B cell (primary cell): ENCODE data around the gene TNNT1. TPM values are rescaled to one million over a fixed set of nuclear protein-coding genes. Genes with fewer than 3 reads are reported as not detected.

Experiments
- ATAC-seq: fragments of 200-7000 bp; cut with Tn5 transposase; one replicate; pipeline ENCODE4 v1.10.0; 2021; ENCODE audit warnings: low read depth, mild to moderate bottlenecking, moderate number of reproducible peaks, moderate library complexity
- CTCF ChIA-PET: fragments of 350-600 bp; sonication (Branson Sonifier 250); formaldehyde crosslinking; loops from one replicate; lab custom pipeline; 2021; ENCODE audit warnings: antibody characterized with exemption, inconsistent platforms; lab: Charles Lee
- POLR2A ChIA-PET: fragments of 350-600 bp; sonication (Branson Sonifier 250); formaldehyde crosslinking; loops from one replicate; lab custom pipeline; 2021; ENCODE audit warnings: antibody characterized with exemption; lab: Charles Lee
- DNase-seq: peaks from one replicate; pipeline ENCODE4 v3.0.0; 2013
- H2AFZ ChIP-seq: 2 replicates; pipeline ENCODE4 v1.6.1; 2012; ENCODE audit warnings: mild to moderate bottlenecking, low read depth, low read length; ENCODE audit not compliant: insufficient read depth, poor library complexity, severe bottlenecking
- H3K27ac ChIP-seq, 2 donors: 1 replicate in 1 of 2; 2 replicates in 1 of 2; pipeline ENCODE4 v1.5.1; 2012 to 2013; ENCODE audit warnings: low read length in 2 of 2, mild to moderate bottlenecking in 2 of 2, moderate library complexity in 1 of 2
- H3K27me3 ChIP-seq, 4 experiments: fragments of 200-600 bp in 1 of 4; sonication (generic) in 1 of 4; replicated peaks in 1 of 4; 1 replicate in 2 of 4; 2 replicates in 2 of 4; pipeline versions ENCODE4 v1.6.1 to v1.7.0; 2013 to 2016; ENCODE audit warnings: low read length in 3 of 4, mild to moderate bottlenecking in 2 of 4, mixed read lengths in 1 of 4, moderate library complexity in 1 of 4; ENCODE audit not compliant: insufficient read depth in 4 of 4, control insufficient read depth in 3 of 4; ENCODE audit errors: control extremely low read depth in 1 of 4
- H3K36me3 ChIP-seq, 2 experiments: replicated peaks in 1 of 2; 1 replicate in 1 of 2; 2 replicates in 1 of 2; pipeline versions ENCODE4 v1.6.1 to v1.7.1; 2013; ENCODE audit warnings: low read length in 1 of 2; ENCODE audit not compliant: insufficient read depth in 2 of 2, control insufficient read depth in 1 of 2; ENCODE audit errors: control extremely low read depth in 1 of 2, extremely low read depth in 1 of 2
- H3K4me1 ChIP-seq, 2 donors: fragments of 200-600 bp in 1 of 2; sonication (generic) in 1 of 2; 1 replicate in 1 of 2; 2 replicates in 1 of 2; pipeline versions ENCODE4 v1.5.1 to v1.6.1; 2013 to 2017; ENCODE audit warnings: low read length in 2 of 2; ENCODE audit not compliant: control insufficient read depth in 2 of 2, insufficient read depth in 2 of 2
- H3K4me2 ChIP-seq: replicated peaks from 2 replicates; pipeline ENCODE3; 2012; ENCODE audit warnings: mild to moderate bottlenecking, low read depth, low read length; ENCODE audit not compliant: poor library complexity, severe bottlenecking
- H3K4me3 ChIP-seq, 5 experiments: fragments of 200-600 bp in 1 of 5; sonication (generic) in 1 of 5; 1 replicate in 3 of 5; 2 replicates in 2 of 5; pipeline versions ENCODE4 v1.5.1 to v1.7.0; 2011 to 2016; ENCODE audit warnings: low read length in 4 of 5, mild to moderate bottlenecking in 4 of 5, low read depth in 2 of 5, control low read depth in 1 of 5, moderate library complexity in 1 of 5; ENCODE audit not compliant: insufficient read depth in 1 of 5; ENCODE audit errors: control extremely low read depth in 1 of 5, extremely low read depth in 1 of 5
- H3K79me2 ChIP-seq: fragments of 200-600 bp; sonication (generic); one replicate; pipeline ENCODE4 v1.6.0; 2016; ENCODE audit warnings: low read length; ENCODE audit not compliant: control insufficient read depth, insufficient read depth
- H3K9ac ChIP-seq: fragments of 200-600 bp; sonication (generic); 2 replicates; pipeline ENCODE4 v1.6.1; 2017; ENCODE audit warnings: mild to moderate bottlenecking, low read length, moderate library complexity
- H3K9me3 ChIP-seq, 3 donors: one replicate each; pipeline versions ENCODE4 v1.6.1 to v1.7.1; 2013; ENCODE audit warnings: low read length in 2 of 3; ENCODE audit not compliant: control insufficient read depth in 2 of 3, insufficient read depth in 1 of 3; ENCODE audit errors: control extremely low read depth in 1 of 3
- H4K20me1 ChIP-seq: 2 replicates; pipeline ENCODE4 v1.6.0; 2012; ENCODE audit warnings: mild to moderate bottlenecking, low read length; ENCODE audit not compliant: insufficient read depth, control insufficient read depth, poor library complexity, severe bottlenecking
- H3K27ac Mint-ChIP-seq: one replicate; pipeline ENCODE4 v1.8.0; 2021; ENCODE audit warnings: mixed read lengths
- H3K27me3 Mint-ChIP-seq: one replicate; pipeline ENCODE4 v1.8.0; 2021; ENCODE audit warnings: mixed read lengths
- H3K4me1 Mint-ChIP-seq: one replicate; pipeline ENCODE4 v1.8.0; 2021; ENCODE audit warnings: mixed read lengths
- H3K4me3 Mint-ChIP-seq: one replicate; pipeline ENCODE4 v1.8.0; 2021; ENCODE audit warnings: mixed read lengths
- H3K9me3 Mint-ChIP-seq: one replicate; pipeline ENCODE4 v1.8.0; 2022; ENCODE audit warnings: mixed read lengths; ENCODE audit not compliant: insufficient read depth
- EZH2 ChIP-seq: IDR thresholded peaks from 2 replicates; pipeline ENCODE4 v1.6.1; 2012; ENCODE audit warnings: borderline replicate concordance, low read depth, mild to moderate bottlenecking, moderate library complexity, low read length; ENCODE audit not compliant: insufficient read depth, poor library complexity, severe bottlenecking
- WGBS: methylation state at CpG from one replicate; pipeline ENCODE4 v1.1.5; 2013; ENCODE audit warnings: missing lambda C conversion rate; ENCODE audit not compliant: insufficient coverage; 5-methylcytosine and 5-hydroxymethylcytosine counted together
- intact Hi-C: fragments of 100-400 bp; cut with micrococcal nuclease; formaldehyde crosslinking; loops from one replicate; pipeline ENCODE4 v1.10.0; 2022
- polyA plus RNA-seq: library from polyadenylated mRNA; depleted of rRNA; stranded (reverse); fragments of >200 nt; gene quantifications from 2 replicates; pipeline ENCODE4 v1.2.3, GENCODE V29; 2012
- total RNA-seq, 2 donors: library from RNA; stranded (reverse); fragments of 120-200 nt in 1 of 2; gene quantifications; 1 replicate in 1 of 2; 2 replicates in 1 of 2; pipeline versions ENCODE4 v1.2.3 to v1.2.4, GENCODE V29; 2013 to 2022
- TF ChIP-seq, protein P1 (sequence below): fragments of 200-600 bp; IDR thresholded peaks from one replicate; pipeline ENCODE4 v1.8.0; 2022; ENCODE audit warnings: antibody characterized with exemption, mild to moderate bottlenecking

The TNNT1 gene
- total and polyA plus RNA-seq, 2 donors (not counting 1 experiment from before 2014, with no cell fraction given) = not detected

DNA sequence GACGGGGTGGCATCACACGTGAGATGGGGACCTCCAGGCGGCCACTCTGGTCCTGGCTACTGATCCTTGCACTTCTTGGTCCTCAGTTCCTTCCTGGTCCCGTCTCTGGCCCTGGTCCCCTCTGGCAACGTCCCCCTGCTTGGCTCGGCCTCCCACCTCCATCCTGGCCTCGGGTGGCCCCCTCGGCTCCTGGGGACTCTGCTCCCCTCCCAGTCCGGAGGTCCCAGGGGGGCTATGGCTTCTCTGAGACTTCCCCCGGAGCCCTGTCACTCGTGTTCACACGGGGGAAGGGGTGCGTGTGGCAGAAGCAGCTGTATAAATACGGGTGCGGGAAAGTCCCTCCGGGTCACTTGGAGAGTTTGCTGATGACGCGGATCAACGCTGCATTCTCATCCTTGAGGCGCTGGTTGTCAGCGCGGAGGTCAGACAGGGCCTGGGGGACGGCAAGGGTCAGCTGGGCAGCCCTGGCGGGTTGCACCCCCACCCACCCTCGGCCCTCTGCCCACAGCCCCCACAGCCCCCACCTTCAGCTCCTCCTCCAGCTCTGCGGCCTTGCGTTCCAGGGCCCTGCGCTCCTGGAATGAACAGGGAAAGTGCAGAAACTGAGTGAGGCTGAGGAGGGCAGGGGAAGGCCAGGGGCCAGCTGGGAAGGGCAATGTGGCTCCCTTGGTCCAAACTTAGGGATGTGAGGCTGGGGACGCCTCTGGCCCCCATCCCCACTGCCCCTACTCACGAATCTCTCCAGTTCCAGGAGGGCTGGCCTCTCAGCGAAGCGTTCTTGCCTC lies 57.7 kb downstream of the TNNT1 start:
- Mint-ChIP-seq H3K9me3 (no peaks in the 10 kb centered on the region), H3K27ac (no peak overlapping the region), H3K4me1 (peaks cover 28% of the 10 kb centered on the region), H3K27me3 (peaks cover 25% of the 10 kb centered on the region), H3K4me3 (no peak overlapping the region)
- H3K4me3 ChIP-seq = no peak overlapping the region
- H2AFZ ChIP-seq = no peak overlapping the region
- peaks cover 0 to 22% (median 11%) of the 10 kb centered on the region in 4 experiments for H3K27me3 ChIP-seq
- ChIA-PET CTCF (interaction anchor here (0.5 kb wide), 1 partner anchor 101 kb away, joined by 4 read pairs; no protein-coding TSS in a partner anchor), POLR2A (no interaction called here)
- H3K79me2 ChIP-seq = no peaks in the 10 kb centered on the region
- no peak overlapping the region for H3K27ac ChIP-seq
- DNase-seq = no peak
- H3K36me3 ChIP-seq = peaks cover 0 to 26% of the 10 kb centered on the region in 2 experiments
- H4K20me1 ChIP-seq = peaks cover 50% of the 10 kb centered on the region
- TF ChIP-seq, protein P1, sequence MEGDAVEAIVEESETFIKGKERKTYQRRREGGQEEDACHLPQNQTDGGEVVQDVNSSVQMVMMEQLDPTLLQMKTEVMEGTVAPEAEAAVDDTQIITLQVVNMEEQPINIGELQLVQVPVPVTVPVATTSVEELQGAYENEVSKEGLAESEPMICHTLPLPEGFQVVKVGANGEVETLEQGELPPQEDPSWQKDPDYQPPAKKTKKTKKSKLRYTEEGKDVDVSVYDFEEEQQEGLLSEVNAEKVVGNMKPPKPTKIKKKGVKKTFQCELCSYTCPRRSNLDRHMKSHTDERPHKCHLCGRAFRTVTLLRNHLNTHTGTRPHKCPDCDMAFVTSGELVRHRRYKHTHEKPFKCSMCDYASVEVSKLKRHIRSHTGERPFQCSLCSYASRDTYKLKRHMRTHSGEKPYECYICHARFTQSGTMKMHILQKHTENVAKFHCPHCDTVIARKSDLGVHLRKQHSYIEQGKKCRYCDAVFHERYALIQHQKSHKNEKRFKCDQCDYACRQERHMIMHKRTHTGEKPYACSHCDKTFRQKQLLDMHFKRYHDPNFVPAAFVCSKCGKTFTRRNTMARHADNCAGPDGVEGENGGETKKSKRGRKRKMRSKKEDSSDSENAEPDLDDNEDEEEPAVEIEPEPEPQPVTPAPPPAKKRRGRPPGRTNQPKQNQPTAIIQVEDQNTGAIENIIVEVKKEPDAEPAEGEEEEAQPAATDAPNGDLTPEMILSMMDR = no peak
- peaks cover 19 to 20% of the 10 kb centered on the region in 2 donors for H3K4me1 ChIP-seq
- 91% methylated on average over 25 of the region's 32 CpGs for WGBS
- H3K9ac ChIP-seq = no peak overlapping the region
- H3K9me3 ChIP-seq = peaks cover 0 to 17% (median 0%) of the 10 kb centered on the region in 3 donors
- no peak overlapping the region for H3K4me2 ChIP-seq
- no peak for ATAC-seq
- intact Hi-C loops = no loop called here

DNA sequence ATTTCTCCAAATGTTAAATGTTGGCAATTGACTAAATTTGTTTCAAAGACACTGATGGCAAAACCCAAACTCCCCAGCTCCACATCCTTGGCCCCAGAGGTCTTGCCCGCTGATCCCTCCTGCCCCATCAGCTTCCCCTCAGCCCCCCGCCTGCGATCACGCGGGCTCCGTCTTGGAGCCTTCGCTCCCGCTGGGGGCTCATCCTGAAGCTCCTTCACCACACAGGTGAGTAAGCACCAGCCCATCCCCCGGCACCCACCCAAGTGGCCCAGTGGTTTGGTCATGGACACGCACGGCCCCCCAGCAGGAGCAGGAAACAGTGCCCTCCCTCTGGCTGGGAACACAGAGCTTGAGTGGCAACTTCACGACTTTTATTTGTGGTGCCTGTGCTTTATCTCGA lies 58.4 kb downstream of the TNNT1 start:
- peaks cover 43% of the 10 kb centered on the region for H4K20me1 ChIP-seq
- H3K4me2 ChIP-seq = no peak overlapping the region
- peaks cover 19 to 20% of the 10 kb centered on the region in 2 donors for H3K4me1 ChIP-seq
- no peak for ATAC-seq
- ChIA-PET POLR2A (no interaction called here), CTCF (no interaction called here)
- no peak overlapping the region for H3K27ac ChIP-seq
- Mint-ChIP-seq H3K4me1 (peaks cover 28% of the 10 kb centered on the region), H3K27me3 (peaks cover 28% of the 10 kb centered on the region), H3K4me3 (no peak overlapping the region), H3K9me3 (no peaks in the 10 kb centered on the region), H3K27ac (no peak overlapping the region)
- no peaks in the 10 kb centered on the region for H3K79me2 ChIP-seq
- TF ChIP-seq, protein P1 = no peak
- TF ChIP-seq EZH2 = no peak
- H3K9ac ChIP-seq = no peak overlapping the region
- intact Hi-C loops = no loop called here
- no peak overlapping the region for H2AFZ ChIP-seq
- peaks cover 0 to 24% of the 10 kb centered on the region in 2 experiments for H3K36me3 ChIP-seq
- H3K4me3 ChIP-seq = no peak overlapping the region
- 92% methylated on average over 13 of the region's 13 CpGs for WGBS
- H3K27me3 ChIP-seq = peaks cover 0 to 29% (median 14%) of the 10 kb centered on the region in 4 experiments
- peaks cover 0 to 22% (median 0%) of the 10 kb centered on the region in 3 donors for H3K9me3 ChIP-seq
- DNase-seq = no peak
